ENCODE data around the gene KSR2.

- no peak for TF ChIP-seq EZH2 (IDR thresholded peaks at IDR 0.05)
- TF ChIP-seq POLR2AphosphoS5 (IDR thresholded peaks at IDR 0.05; ENCODE audit: borderline replicate concordance, low read depth, low read length), result no peak
- no peak for TF ChIP-seq FOXP2 (optimal IDR thresholded peaks at IDR 0.05; ENCODE audit: control extremely low read depth, extremely low read length, insufficient read depth)
Measured at GRCh38 chr12:117453961-117454360, 514.8 kb downstream of the KSR2 start.

All from SK-N-MC (cell line).